Caco-2 (cell line): ENCODE measurements around the gene DDX4. TPM values are rescaled to one million over a fixed set of nuclear protein-coding genes. Genes with fewer than 3 reads are reported as not detected.

Experiments used
- BruUV-seq: library from RNA; stranded (reverse); fragments of 400-500 nt; replicated peaks from 2 replicates; lab custom pipeline; 2021; lab: Mats Ljungman, UMichigan
- CTCF ChIA-PET: fragments of 300-600 bp; sonication (Branson Sonifier 250); formaldehyde crosslinking; loops from one replicate; lab custom pipeline; 2022; ENCODE audit warnings: antibody characterized with exemption; lab: Charles Lee
- POLR2A ChIA-PET: fragments of 300-600 bp; sonication (Branson Sonifier 250); formaldehyde crosslinking; loops from one replicate; lab custom pipeline; 2022; ENCODE audit warnings: antibody characterized with exemption; lab: Charles Lee
- DNase-seq, 2 experiments: peaks; one replicate each; pipeline versions ENCODE4 v3.0.0 to v3.0.0-alpha.2; 2020 to 2022
- H3K27me3 ChIP-seq: replicated peaks from 2 replicates; pipeline ENCODE4 v1.6.0; 2011; ENCODE audit warnings: low read length; ENCODE audit not compliant: control insufficient read depth, insufficient read depth
- H3K36me3 ChIP-seq: 2 replicates; pipeline ENCODE4 v1.5.1; 2011; ENCODE audit warnings: low read length; ENCODE audit not compliant: control insufficient read depth, insufficient read depth
- H3K4me1 ChIP-seq: fragments of 250-450 bp; sonication (Bioruptor Pico); 2 replicates; pipeline ENCODE4 v1.5.1; 2020; ENCODE audit warnings: mild to moderate bottlenecking
- H3K4me3 ChIP-seq: 2 replicates; pipeline ENCODE4 v1.5.1; 2011; ENCODE audit warnings: low read depth, mild to moderate bottlenecking, control low read depth, low read length
- H3K9me3 ChIP-seq: fragments of 250-450 bp; sonication (Bioruptor Pico); 2 replicates; pipeline ENCODE4 v1.5.1; 2020; ENCODE audit warnings: mild to moderate bottlenecking, moderate library complexity
- H3K27ac Mint-ChIP-seq: one replicate; pipeline ENCODE4 v1.8.0; 2022; ENCODE audit warnings: mixed read lengths; ENCODE audit not compliant: unreplicated experiment
- H3K27me3 Mint-ChIP-seq: one replicate; pipeline ENCODE4 v1.8.0; 2022; ENCODE audit warnings: mixed read lengths; ENCODE audit not compliant: insufficient read depth, unreplicated experiment
- H3K36me3 Mint-ChIP-seq: one replicate; pipeline ENCODE4 v1.8.0; 2022; ENCODE audit warnings: mild to moderate bottlenecking, mixed read lengths; ENCODE audit not compliant: insufficient read depth, unreplicated experiment
- H3K4me1 Mint-ChIP-seq: one replicate; pipeline ENCODE4 v1.8.0; 2022; ENCODE audit warnings: low read depth, mixed read lengths; ENCODE audit not compliant: unreplicated experiment
- H3K4me3 Mint-ChIP-seq: one replicate; pipeline ENCODE4 v1.8.0; 2022; ENCODE audit warnings: mild to moderate bottlenecking, moderate library complexity, mixed read lengths; ENCODE audit not compliant: unreplicated experiment
- H3K9me3 Mint-ChIP-seq: one replicate; pipeline ENCODE4 v1.8.0; 2022; ENCODE audit warnings: mixed read lengths; ENCODE audit not compliant: unreplicated experiment
- intact Hi-C: fragments of 100-400 bp; cut with micrococcal nuclease; formaldehyde crosslinking; loops from one replicate; pipeline ENCODE4 v1.10.0; 2022; ENCODE audit not compliant: unreplicated experiment
- total RNA-seq: library from RNA; stranded (reverse); gene quantifications from 2 replicates; pipeline ENCODE4 v1.2.3, GENCODE V29; 2022
- TF ChIP-seq, protein P1 (sequence below), 2 experiments: fragments of 200-600 bp in 1 of 2; IDR thresholded peaks; 1 replicate in 1 of 2; 2 replicates in 1 of 2; pipeline versions ENCODE4 v1.5.1 to v1.8.0; 2011 to 2022; ENCODE audit warnings: antibody characterized with exemption in 1 of 2, control low read depth in 1 of 2, inconsistent platforms in 1 of 2, low read depth in 1 of 2, low read length in 1 of 2, mild to moderate bottlenecking in 1 of 2, moderate library complexity in 1 of 2; ENCODE audit not compliant: insufficient read depth in 1 of 2, severe bottlenecking in 1 of 2, unreplicated experiment in 1 of 2

Gene DDX4
- total RNA-seq, 1 experiment from 2014 or later, result not detected

DNA sequence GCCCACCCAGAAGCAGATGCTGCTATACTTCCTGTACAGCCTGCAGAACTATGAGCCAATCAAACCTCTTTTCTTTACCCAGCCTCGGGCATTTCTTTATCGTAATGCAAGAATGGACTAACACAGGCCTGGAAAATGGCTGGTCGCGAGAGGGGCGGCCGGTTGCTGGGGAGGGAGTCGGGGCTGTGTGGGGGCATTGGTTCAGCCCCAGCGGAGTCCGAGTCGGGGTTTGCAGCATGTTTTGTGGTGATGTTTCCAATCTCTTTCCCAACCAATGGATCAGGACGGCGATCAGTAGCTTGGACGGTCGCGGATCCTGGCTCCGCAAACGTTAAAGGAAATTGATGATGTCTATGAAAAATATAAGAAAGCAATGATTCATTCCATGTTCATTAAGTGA is 94.6 kb downstream of the DDX4 start:
- H3K27ac Mint-ChIP-seq, result no peak overlapping the region
- Histone ChIP-seq H3K27me3 (no peaks in the 10 kb centered on the region), H3K36me3 (no peaks in the 10 kb centered on the region), H3K9me3 (no peaks in the 10 kb centered on the region), H3K4me3 (no peak overlapping the region), H3K4me1 (no peaks in the 10 kb centered on the region)
- no peaks in the 10 kb centered on the region for H3K27me3 Mint-ChIP-seq
- TF ChIP-seq, protein P1, sequence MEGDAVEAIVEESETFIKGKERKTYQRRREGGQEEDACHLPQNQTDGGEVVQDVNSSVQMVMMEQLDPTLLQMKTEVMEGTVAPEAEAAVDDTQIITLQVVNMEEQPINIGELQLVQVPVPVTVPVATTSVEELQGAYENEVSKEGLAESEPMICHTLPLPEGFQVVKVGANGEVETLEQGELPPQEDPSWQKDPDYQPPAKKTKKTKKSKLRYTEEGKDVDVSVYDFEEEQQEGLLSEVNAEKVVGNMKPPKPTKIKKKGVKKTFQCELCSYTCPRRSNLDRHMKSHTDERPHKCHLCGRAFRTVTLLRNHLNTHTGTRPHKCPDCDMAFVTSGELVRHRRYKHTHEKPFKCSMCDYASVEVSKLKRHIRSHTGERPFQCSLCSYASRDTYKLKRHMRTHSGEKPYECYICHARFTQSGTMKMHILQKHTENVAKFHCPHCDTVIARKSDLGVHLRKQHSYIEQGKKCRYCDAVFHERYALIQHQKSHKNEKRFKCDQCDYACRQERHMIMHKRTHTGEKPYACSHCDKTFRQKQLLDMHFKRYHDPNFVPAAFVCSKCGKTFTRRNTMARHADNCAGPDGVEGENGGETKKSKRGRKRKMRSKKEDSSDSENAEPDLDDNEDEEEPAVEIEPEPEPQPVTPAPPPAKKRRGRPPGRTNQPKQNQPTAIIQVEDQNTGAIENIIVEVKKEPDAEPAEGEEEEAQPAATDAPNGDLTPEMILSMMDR (IDR thresholded peaks at IDR 0.05; ENCODE audit: insufficient read depth in 1 of 2, low read depth in 1 of 2, low read length in 1 of 2, severe bottlenecking in 1 of 2, unreplicated experiment in 1 of 2), result no peak
- no peak overlapping the region for H3K4me3 Mint-ChIP-seq
- no peaks in the 10 kb centered on the region for H3K9me3 Mint-ChIP-seq
- no peak for DNase-seq
- no peaks in the 10 kb centered on the region for H3K4me1 Mint-ChIP-seq
- BruUV-seq, result no TSS peak
- no peaks in the 10 kb centered on the region for H3K36me3 Mint-ChIP-seq
- ChIA-PET CTCF (no interaction called here), POLR2A (no interaction called here)
- intact Hi-C loops, result no loop called here

GRCh38 chr5:55836191-55836590 is 98.3 kb downstream of the DDX4 start:
- Histone ChIP-seq H3K4me1 (no peaks in the 10 kb centered on the region), H3K4me3 (no peak overlapping the region), H3K27me3 (no peaks in the 10 kb centered on the region), H3K9me3 (no peaks in the 10 kb centered on the region), H3K36me3 (no peaks in the 10 kb centered on the region)
- intact Hi-C loops, result no loop called here
- ChIA-PET POLR2A (no interaction called here), CTCF (no interaction called here)
- H3K4me3 Mint-ChIP-seq, result no peak overlapping the region
- BruUV-seq, result no TSS peak
- TF ChIP-seq, protein P1 (IDR thresholded peaks at IDR 0.05; ENCODE audit: insufficient read depth in 1 of 2, low read depth in 1 of 2, low read length in 1 of 2, severe bottlenecking in 1 of 2, unreplicated experiment in 1 of 2), result no peak
- H3K9me3 Mint-ChIP-seq, result no peaks in the 10 kb centered on the region
- no peaks in the 10 kb centered on the region for H3K4me1 Mint-ChIP-seq
- no peak for DNase-seq
- H3K36me3 Mint-ChIP-seq, result no peaks in the 10 kb centered on the region
- no peaks in the 10 kb centered on the region for H3K27me3 Mint-ChIP-seq
- H3K27ac Mint-ChIP-seq, result no peak overlapping the region

DNA sequence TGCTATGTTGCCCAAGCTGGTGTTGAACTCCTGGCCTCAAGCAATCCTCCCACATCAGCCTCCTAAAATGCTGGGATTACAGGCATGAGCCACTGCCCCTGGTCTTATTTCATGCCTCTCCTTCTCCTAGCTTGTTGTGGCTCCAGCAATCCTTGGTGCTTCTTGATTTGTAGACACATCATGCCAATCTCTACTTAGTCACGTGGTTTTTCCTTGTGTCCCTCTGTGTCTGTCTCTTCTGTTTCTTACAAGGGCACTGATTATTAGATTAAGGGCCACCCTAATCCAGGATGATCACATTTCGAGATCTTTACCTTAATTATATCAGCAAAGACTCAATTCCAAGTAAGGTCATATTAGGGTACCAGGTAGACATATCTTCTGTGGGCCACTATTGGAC is 104.1 kb downstream of the DDX4 start:
- no peaks in the 10 kb centered on the region for H3K36me3 ChIP-seq
- intact Hi-C loops, result no loop called here
- no peaks in the 10 kb centered on the region for H3K27me3 Mint-ChIP-seq
- BruUV-seq, result no TSS peak
- peaks cover 10% of the 10 kb centered on the region for H3K9me3 Mint-ChIP-seq
- H3K4me3 Mint-ChIP-seq, result no peak overlapping the region
- no peaks in the 10 kb centered on the region for H3K4me1 Mint-ChIP-seq
- no peaks in the 10 kb centered on the region for H3K36me3 Mint-ChIP-seq
- ChIA-PET CTCF (no interaction called here), POLR2A (no interaction called here)
- no peaks in the 10 kb centered on the region for H3K27me3 ChIP-seq
- peaks cover 7% of the 10 kb centered on the region; the same call in 1 of the 2 replicates for H3K9me3 ChIP-seq
- H3K4me3 ChIP-seq, result no peak overlapping the region
- DNase-seq, result no peak
- H3K4me1 ChIP-seq, result no peaks in the 10 kb centered on the region
- H3K27ac Mint-ChIP-seq, result no peak overlapping the region
- TF ChIP-seq, protein P1 (IDR thresholded peaks at IDR 0.05; ENCODE audit: insufficient read depth in 1 of 2, low read depth in 1 of 2, low read length in 1 of 2, severe bottlenecking in 1 of 2, unreplicated experiment in 1 of 2), result no peak
